ENCODE data around the gene MUC2.

- TF ChIP-seq BHLHE40 (IDR thresholded peaks at IDR 0.05; ENCODE audit: borderline replicate concordance) (no peak), L3MBTL2 (conservative IDR thresholded peaks at IDR 0.05) (no peak), FOXM1 (IDR thresholded peaks at IDR 0.05; ENCODE audit: borderline replicate concordance) (no peak), FOXK2 (IDR thresholded peaks at IDR 0.05) (no peak), FOXA1 (IDR thresholded peaks at IDR 0.05) (no peak)
Observed at GRCh38 chr11:1057806-1058205, 16.9 kb upstream of the MUC2 start.

Data from HEK293T (cell line).